EL (cell line): ENCODE data around the gene CHRM4.

ENCODE experiments used
- DNase-seq: peaks from one replicate; pipeline ENCODE4 v3.0.0-alpha.2; 2016

Gene CHRM4

DNA sequence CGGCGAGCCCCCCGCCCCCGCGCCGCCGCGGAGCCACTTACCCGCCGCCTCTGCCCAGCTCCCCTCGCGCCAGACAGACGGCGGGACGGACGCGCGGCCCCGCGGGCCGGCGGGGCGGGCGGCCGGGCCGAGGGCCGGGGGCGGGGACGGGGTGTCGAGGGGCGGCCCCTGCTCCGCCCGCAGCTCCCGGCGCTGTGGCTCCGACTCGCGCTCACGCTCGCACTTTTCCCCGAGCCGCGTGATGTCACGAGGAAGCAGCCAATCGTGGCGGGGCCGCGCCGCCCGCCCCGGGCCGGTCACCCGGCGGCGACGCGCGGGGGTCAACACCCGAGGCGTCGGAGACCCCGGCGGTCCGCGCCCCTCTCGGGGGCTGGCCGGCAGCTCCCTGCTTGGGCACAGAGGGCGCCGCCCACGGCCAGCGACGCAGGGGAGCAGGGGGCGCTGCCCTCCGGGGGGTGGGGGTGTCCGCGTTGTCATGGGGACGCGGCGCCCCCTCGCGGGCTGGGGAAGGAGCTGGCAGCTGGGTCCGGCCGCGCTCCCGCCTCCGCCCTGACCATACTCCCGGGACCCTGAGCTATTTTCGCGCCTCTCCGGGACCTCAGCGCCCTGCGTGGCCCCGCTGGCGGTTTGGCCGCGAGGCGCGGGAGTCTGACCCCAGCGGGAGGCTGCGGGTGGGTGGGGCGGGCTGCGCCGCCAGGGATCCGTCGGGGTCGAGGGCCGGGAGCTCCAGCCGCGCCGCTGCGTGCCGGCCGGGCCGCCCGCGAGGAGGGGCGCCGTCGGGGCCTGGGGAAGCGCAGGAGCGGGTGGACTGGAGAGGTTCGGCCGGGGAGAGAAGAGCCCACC is at the start of gene CHRM4:
TSS of gene CHRM4 (minus strand) at position 199 of the 843 bp plus-strand sequence. CDS start 5,219 bp downstream, outside the sequence.
- peak; percentile 67 for DNase-seq

DNA sequence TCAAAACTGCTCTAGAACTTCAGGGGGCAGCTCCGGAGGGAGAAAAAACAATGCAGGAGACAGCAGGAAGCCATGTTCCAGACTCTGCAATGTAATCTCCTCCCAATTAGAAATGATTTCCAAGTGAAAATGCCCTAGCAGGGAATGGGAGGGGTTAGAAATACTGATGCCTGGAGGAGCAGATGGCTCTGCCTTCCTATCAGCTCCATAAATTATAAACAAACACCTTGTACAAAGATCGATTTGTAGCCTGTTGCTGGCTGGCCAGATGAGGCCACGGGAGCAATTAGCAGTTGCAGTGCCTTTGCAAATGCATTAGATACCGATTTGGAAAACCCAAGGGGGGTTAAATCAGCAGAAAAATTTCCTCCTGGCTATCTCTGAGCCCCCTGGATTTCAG is 46.6 kb upstream of the CHRM4 start:
- DNase-seq, result no peak

DNA sequence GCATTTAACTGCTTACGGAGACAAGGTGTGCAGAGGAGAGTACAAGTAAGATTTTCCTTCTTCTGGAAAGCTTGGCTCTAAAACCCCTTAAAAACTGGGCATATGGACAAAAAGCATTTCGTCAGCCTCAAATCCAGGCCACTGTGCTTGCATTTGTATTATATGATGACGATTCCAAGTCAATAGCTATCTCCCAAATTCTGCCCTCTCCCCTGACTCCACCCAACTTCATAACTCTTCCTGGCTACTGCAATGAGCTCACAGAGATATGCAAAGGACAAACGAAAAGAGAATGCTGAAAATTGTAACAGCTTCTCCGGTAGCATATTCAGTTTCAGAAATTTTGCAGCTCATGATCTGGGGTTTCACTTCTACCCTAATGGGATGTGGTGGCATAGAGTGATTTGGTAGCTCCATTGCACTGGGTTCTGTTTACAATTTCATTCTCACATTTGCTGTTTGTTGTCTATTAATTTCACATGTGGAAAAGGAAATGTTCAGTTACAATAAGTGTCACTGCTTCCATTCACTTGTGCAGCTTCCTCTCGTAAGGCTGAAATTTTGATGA is 45.6 kb upstream of the CHRM4 start:
- DNase-seq, result no peak

DNA sequence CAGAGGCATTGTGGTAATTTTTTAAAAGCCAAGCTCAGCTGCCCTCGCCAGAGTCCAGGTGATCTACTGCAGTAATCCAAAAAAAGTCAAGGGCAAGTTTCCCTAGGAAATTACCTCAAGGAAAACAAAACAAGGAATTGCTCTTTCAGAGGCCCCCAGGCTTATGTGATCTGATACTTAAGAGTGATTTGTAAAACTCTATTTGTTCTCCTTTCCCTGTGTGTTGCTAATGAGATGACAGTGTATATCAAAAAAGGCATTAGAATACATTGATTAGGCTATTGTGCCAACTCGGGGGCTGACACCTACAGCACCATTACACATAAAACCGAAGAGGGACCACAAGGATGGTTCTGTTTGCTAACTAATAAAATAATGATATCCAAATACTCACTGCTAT is 44.5 kb upstream of the CHRM4 start:
- no peak for DNase-seq

DNA sequence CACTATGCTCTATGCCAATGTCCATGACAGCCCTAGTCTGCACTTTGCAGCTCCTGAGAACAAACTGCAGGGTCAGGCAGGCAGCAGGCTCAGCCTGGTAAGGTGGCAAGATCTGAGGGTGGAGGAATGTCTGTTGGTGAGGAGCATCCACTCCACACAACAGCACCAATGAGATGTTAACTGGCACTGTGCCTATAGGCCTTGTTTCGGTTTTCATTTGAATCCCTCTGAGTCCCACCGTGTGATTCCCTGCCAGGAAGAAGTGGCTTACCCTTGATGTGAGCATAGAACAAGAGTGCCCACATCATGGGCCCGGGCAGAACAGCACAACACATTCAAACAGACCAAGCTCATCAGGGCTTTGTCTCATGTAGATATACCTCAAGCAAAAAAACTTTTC is 44.1 kb upstream of the CHRM4 start:
- DNase-seq, result no peak

DNA sequence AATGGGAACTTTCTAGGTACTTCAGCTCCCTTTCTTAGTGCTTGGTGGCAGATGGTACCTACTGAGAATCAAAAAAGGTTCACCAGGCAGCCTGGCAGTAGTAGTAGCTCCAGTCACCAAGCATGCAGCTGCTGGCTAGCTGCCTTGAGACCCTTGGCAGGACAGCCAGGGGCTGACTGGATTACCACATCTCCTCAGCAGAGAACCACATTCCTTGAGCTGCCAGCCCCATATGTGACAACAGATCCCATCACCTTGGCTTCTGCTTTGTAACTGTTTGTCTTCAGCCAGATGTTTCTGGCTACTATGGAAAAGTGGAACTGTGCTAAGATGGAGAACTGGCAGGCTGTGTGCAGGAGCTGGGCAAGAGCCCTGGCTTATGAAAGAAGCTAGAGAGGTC is 39.6 kb upstream of the CHRM4 start:
- DNase-seq, result no peak

DNA sequence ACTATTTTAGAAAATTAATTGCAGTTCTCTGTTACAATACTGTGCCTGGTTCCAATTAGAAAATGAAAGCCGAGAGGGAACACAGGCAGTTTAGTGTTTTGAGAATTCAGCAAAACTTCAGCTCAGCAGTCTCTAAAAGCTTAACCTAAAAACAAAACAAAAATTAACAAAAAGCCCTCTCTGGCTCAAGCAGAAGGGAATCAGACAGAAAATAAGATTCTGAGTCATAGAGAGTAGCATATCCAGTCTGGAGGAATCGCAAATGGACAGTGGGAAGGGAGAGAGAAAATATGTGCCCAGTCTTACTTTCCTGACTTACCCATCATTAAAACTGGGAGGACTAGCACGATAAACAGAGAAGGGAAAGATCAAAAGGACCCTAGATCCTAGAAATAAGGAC is 38.1 kb upstream of the CHRM4 start:
- no peak for DNase-seq

DNA sequence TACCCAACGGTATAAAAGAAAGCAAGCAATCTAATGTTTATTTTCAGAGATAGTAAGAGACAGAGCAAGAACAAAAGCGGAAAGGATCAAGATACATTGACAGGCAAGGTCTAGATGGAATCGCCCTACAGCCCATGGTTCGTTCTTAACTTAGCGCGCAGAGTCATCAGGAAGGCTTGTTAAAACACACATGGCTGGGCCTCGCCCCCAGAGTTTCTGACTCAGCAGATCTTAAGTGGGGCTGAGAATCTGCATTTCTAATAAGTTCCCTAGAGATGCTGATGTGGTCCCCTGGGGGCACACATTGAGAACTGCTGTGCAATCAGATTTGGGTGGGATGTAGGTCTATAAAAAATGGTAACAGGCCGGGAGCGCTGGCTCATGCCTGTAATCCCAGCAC is 35.8 kb upstream of the CHRM4 start:
- DNase-seq, result no peak

DNA sequence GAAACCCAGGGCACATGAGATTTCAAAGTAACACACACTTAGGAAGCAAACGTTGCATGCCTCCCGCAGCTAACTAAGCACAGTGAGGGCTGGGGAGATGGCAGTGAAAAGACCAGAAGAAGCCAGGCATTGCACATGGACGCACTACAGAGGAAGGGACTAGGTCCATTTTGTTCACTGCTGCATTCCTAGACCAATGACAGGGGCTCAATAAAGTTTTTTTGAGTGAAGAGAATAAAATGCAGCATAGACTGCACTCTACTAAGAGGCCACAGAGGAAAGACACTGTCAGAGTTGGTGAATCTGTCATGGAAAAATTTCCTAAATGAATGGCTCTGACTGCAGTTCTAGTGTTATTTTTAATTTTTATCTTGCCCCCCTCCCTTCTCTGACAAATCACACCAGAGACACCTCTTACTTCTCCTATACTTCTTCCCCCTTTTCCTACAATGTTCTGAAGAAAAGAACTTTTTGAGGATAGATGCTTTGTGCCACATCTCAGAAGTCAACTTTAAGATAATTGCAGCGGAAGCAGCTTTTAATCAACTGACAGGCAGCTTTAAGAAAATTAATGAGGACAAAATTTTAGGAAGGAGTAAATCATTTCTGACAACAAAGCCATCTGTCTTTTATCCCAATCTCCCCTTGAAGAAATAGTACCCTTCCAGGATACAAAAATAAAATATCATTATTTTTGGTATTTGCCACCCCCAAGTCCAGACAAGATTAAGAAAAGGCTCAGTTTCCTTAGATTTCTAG is 34.8 kb upstream of the CHRM4 start:
- DNase-seq, result no peak

DNA sequence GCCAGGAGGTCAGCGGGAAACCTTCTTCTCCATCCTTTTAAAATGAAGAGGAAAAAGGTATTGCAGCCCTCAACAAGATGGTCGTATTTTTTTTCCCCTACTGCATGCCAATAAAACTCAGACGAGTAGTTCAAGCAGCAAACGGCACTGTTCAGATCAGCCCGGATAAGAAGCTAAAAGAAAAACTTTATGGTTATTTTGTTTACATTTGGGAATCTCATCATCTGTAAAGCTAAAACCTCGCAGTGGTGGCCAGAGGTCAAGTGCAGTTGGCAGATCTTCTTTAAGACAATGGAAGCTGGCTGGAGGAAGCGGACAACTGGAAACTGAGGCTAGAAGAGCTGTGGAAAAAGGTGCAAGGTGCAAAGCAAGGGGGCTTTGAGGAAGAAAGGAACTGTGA is 31.0 kb upstream of the CHRM4 start:
- no peak for DNase-seq

DNA sequence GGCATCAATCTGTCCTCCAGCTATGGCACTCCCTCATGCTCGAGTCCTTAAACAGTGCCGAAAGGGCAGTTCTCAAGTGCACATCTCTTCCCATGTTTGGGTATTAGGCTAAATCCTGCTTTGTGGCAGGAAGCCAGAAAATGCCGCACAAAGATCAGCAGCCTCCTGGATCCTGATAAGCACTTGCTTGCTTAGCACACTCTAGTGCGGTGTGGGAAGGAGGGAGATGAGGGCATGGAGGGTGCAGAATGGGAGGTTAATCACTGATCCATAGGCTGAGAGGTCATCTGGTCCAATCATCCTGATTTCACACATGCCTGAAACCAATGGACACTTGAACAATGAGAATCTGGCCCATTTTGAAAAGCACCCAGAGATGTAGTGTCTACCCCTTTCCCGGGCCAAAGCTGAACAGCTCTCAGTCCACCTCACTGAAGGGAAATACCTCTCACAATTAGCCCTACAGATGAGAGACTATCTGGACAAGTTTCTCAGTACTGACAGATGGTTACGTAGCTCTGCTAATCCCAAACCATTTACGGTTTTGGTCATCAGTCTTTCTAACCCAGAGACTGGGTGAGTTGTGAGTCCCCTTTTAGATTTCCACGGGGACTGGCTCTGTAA is 29.8 kb upstream of the CHRM4 start:
- no peak for DNase-seq

DNA sequence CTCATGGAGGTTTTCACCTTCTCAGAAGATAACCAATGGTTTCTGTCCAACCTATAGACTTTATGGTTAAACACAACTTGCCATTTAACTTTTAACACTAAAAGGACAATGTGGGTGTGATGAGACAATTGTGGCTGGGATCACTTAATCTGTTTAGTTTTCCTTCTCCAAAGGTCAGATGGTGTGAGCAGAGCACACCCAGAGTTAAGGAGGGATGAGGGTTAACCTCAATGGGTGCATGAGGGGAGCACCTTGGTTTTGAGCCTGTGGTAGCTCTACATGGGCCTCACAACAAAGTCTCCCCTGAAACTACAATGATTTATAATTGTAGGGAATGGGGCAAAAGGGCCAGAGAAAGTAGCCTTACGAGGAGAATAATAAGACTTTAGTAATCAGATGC is 28.9 kb upstream of the CHRM4 start:
- DNase-seq, result no peak

DNA sequence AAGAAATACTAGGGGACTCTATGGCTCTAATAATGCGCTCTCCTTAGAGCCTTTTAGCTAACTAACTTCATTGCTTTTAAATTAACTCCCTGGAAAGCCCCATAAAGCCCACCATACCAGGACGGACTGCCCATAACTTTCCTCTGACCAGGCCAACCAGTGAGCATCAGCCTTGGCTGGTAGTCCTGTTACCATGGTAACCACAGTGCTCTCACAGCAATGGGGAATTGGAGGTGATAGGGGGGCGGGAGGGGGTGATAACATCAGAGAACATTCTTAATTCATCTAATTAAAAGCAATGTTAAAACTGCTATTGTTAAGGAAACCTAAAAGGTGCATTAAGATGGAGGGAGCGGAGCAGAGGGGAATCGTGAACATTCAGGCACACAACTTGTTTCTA is 27.2 kb upstream of the CHRM4 start:
- no peak for DNase-seq

DNA sequence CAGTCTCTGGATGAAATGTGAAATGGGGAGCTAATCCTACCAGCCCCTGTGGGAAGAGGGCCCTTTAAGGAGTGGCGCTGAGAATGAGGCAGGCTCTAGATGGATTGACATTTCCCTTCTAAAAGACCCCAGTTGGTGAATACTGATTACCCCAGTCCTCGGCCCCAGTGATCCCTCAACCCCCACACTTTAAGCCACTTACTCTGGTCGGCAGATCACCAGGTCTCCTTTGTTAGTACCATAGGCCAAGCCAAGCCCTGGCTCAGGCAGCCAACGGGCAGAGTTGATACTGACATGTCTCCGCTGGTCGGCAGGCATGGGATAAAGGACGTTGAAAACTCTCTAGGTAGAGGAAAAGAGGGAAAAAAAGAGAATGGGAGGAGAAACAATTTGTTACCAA is 26.1 kb upstream of the CHRM4 start:
- no peak for DNase-seq

DNA sequence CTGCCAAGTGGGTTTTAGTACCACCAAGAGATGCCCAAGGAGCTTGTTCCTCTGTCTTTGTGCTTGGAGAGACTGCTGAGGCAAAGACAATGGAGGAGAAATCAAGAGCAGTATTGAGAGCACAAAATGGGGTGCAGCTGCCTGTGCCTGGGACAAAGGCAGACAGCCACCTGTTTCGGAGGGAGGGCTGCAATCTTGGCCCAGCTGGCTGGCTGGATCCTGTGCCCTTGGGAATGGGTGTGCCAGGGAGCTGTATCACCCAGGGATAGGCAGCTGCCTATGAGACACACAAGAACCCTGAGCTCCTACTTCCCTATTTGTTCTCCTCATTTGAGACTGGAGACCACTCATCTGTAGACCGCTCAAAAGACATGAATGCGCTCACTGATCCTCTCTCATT is 23.3 kb upstream of the CHRM4 start:
- no peak for DNase-seq

DNA sequence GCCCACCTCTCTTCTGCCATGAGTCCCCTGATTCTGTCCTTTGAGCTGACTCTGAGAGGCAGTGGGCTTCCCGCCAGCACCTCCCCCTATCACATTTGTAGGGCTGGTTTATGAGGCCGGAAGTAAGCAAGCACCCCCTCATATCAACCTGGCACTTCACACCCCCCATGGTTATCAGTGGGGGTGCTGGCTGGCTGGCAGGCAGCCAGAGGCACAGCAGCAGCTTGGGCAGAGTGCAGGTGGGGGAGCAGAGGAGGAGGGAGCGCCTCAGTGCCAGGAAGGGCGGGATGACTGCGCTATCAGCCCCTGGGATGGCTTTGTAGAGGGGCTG is 22.9 kb upstream of the CHRM4 start:
- DNase-seq, result no peak

DNA sequence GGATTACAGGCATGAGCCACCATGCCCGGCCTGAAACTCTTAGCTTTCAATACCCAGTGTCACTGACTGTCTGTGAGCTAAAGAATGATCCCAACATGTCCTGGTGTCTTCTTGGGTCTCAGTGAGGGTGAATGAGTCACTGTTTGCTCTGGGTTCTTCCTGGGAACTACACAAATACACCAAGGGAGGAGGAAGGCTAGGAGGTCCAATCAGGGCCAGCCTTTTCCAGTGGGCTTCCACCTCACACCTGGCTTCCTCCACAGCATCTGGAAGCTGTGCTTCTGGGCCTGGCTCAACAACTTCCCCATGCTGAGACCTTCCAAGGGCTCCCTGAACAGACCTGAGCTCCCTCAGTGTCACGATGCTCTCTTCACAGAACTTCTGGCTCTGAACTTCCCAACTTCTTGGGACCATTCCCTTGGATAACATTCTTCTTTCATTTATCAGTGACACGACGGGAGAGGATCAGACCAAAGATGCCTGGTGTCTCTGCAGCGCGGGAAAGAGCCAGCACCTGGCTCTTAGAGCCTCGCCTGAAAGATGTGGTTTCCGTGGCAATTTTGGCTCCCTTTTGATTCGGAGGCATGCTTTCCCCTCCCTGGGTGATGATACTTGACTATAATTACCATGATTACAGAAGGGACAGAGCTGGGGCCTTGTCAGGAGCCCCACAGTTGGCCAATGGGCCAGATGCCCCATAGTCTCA is 22.3 kb upstream of the CHRM4 start:
- peak; percentile 19 for DNase-seq

DNA sequence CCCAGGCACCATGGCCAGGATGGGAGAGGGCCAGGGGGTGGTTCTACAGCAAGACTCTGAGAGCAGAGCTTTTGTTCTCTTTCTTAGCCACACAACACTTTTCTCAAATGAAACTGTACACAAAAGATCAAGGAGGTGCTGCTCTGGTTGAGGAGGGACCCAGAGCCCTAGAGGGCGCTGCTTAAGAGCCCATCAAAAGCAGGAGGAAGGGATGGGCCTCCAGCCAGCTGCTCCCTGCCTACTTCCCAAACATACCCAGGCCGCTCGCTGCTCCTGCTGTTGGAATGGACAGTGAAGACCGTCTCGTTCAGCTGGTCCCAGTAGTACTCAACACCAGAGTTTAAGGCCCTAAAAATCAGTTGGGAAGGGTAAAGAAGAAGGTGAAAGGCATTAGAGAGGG is 18.4 kb upstream of the CHRM4 start:
- no peak for DNase-seq

DNA sequence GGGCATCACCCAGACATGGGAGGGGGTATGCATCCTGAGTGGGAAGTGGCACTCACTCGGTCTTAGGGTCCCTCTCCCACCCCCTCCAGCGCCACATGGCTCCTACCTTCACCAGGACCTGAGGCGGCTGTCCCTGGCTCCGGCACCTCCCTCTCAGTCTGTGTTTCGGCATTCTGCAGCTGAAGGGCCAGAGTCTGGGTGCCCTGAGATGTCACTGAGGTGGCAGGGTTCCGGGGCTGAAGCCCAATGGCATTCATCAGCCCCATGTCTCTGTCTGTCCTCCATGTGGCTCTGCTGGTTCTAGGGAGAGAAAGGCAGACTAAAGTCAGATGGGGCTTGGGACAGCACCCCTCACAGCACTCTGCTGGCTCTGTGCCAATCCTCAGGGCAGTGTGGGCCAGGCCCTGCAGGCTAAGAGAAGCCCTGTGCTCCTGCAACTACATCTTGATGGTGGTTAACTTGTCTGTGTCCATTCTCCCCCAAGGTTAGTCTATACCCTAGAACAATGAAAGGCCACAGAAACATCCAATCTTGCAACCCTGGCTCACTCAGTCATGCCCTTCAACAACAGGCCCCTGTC is 16.9 kb upstream of the CHRM4 start:
- no peak for DNase-seq

DNA sequence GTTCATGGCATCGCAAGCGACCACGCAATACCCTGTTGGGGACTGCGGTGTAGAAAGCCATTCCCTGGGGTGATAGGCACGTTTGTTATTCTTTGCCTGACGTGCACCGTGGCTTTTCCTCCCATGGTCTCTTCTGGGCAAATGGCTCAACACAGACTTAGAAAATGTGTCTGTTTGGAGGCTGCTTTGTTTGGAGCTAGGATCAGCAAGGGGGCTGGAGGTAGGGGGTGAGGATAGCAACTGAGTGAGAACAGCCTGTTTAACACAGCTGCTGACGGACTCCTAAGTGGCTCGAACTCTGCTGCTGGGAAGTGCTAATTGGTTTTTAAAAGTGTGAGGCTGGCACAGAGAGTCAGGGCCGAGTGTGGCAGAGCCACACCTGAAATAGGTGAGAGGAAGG is 16.1 kb upstream of the CHRM4 start:
- DNase-seq, result no peak

DNA sequence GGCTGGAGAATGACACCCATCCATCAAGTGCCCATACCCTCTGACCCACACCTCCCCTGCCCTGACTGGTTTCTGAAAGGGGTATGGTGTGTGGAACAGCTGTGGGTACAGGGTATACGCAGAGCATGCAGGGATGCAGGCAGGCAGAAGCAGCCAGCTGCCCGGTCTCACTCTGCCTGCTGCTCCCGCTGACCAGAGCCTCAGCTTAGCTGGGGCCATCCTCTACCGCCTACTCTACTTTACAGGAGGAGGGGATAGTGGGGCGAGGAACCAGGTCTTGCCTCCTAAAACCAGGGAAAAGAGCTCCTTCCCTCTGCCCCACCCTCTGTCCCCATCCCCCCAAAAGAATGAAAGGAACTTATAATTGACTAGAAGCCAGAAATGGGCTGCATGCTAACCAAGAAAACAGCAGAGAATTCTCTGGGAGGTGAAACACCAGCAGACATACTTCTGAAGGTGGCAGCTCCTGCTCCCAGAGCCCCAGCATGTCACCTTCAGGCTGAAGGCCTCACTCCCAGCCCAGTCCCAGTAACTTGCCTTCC is 13.0 kb upstream of the CHRM4 start:
- no peak for DNase-seq
